Naive B cell (primary cell): ENCODE measurements around the gene TNRC6B. TPM values are rescaled to one million over a fixed set of nuclear protein-coding genes. Genes with fewer than 3 reads are reported as not detected.
"Not testable (repeated sequence)": the region's sequence is repeated elsewhere in the genome, so short reads cannot be mapped to it uniquely, and the experiment has no call there.

Experiments used
- ATAC-seq, 2 donors: fragments of 150-1000 bp; cut with Tn5 transposase; 2 replicates each; pipeline ENCODE4 v1.10.0; 2021; ENCODE audit warnings: low read depth in 2 of 2, mild to moderate bottlenecking in 2 of 2, moderate library complexity in 2 of 2
- DNase-seq: peaks from one replicate; pipeline ENCODE4 v3.0.0; 2022
- H3K27ac Mint-ChIP-seq, 6 donors: one replicate each; pipeline ENCODE4 v1.8.0; 2020 to 2022; ENCODE audit warnings: mild to moderate bottlenecking in 6 of 6, mixed read lengths in 6 of 6, moderate library complexity in 5 of 6, inconsistent platforms in 2 of 6
- H3K27me3 Mint-ChIP-seq, 3 donors: one replicate each; pipeline ENCODE4 v1.8.0; 2021 to 2022; ENCODE audit warnings: mixed read lengths in 3 of 3, mild to moderate bottlenecking in 1 of 3
- H3K36me3 Mint-ChIP-seq, 2 donors: one replicate each; pipeline ENCODE4 v1.8.0; 2020 to 2022; ENCODE audit warnings: mixed read lengths in 2 of 2, inconsistent platforms in 1 of 2, mild to moderate bottlenecking in 1 of 2
- H3K4me1 Mint-ChIP-seq, 3 donors: one replicate each; pipeline ENCODE4 v1.8.0; 2020 to 2022; ENCODE audit warnings: mixed read lengths in 3 of 3, inconsistent platforms in 1 of 3, mild to moderate bottlenecking in 1 of 3, moderate library complexity in 1 of 3
- H3K4me3 Mint-ChIP-seq, 8 donors: one replicate each; pipeline ENCODE4 v1.8.0; 2020 to 2022; ENCODE audit warnings: mild to moderate bottlenecking in 8 of 8, mixed read lengths in 8 of 8, moderate library complexity in 8 of 8, inconsistent platforms in 2 of 8
- H3K9me3 Mint-ChIP-seq, 7 donors: one replicate each; pipeline ENCODE4 v1.8.0; 2020 to 2022; ENCODE audit warnings: mixed read lengths in 7 of 7, mild to moderate bottlenecking in 5 of 7, inconsistent platforms in 2 of 7, moderate library complexity in 1 of 7
- polyA plus RNA-seq, 6 donors: library from polyadenylated mRNA; unstranded; fragments of 300-500 nt; fragmentation: Illumina TruSeq; gene quantifications; one replicate each; pipeline ENCODE4 v1.2.3, GENCODE V29; 2021; ENCODE audit warnings: low read depth in 6 of 6

The TNRC6B gene
- polyA plus RNA-seq, 6 donors from 2014 or later: 37.3 to 171 (median 109) TPM

GRCh38 chr22:40193429-40194421, 16.0 kb downstream of the TNRC6B start:
- Mint-ChIP-seq H3K4me3 (peak overlapping the region in 1 of 8 donors; percentile 3), H3K4me1 (peaks cover 49 to 82% (median 67%) of the 10 kb centered on the region in 3 donors), H3K9me3 (no peaks in the 10 kb centered on the region), H3K27ac (peak overlapping the region in 5 of 6 donors; percentile 38 to 91 (median 65)), H3K36me3 (peaks cover 7 to 16% of the 10 kb centered on the region in 2 donors), H3K27me3 (no peaks in the 10 kb centered on the region)
- no peak for DNase-seq
- no peak for ATAC-seq

GRCh38 chr22:40194656-40195055, 16.9 kb downstream of the TNRC6B start:
- H3K4me1 Mint-ChIP-seq: peaks cover 56 to 87% (median 76%) of the 10 kb centered on the region in 3 donors
- ATAC-seq: no peak
- H3K27me3 Mint-ChIP-seq: no peaks in the 10 kb centered on the region
- H3K4me3 Mint-ChIP-seq: no peak overlapping the region
- H3K36me3 Mint-ChIP-seq: peaks cover 14 to 16% of the 10 kb centered on the region in 2 donors
- H3K27ac Mint-ChIP-seq: peak overlapping the region in 5 of 6 donors; percentile 26 to 79 (median 39)
- DNase-seq: no peak
- H3K9me3 Mint-ChIP-seq: no peaks in the 10 kb centered on the region

GRCh38 chr22:40196628-40197360, 19.1 kb downstream of the TNRC6B start:
- Mint-ChIP-seq H3K27me3 (no peaks in the 10 kb centered on the region), H3K27ac (peak overlapping the region in 4 of 6 donors; percentile 33 to 83 (median 62)), H3K4me1 (peaks cover 49 to 90% (median 66%) of the 10 kb centered on the region in 3 donors), H3K9me3 (no peaks in the 10 kb centered on the region), H3K4me3 (no peak overlapping the region), H3K36me3 (peaks cover 6% of the 10 kb centered on the region in 2 donors)
- DNase-seq (no peak), ATAC-seq (no peak)

GRCh38 chr22:40197421-40197820, 19.7 kb downstream of the TNRC6B start:
- not testable (repeated sequence) for H3K9me3 Mint-ChIP-seq, DNase-seq, H3K27me3 Mint-ChIP-seq, H3K36me3 Mint-ChIP-seq, H3K4me3 Mint-ChIP-seq, ATAC-seq
- peaks cover 46 to 90% (median 63%) of the 10 kb centered on the region in 3 donors for H3K4me1 Mint-ChIP-seq
- peak overlapping the region in 3 of 6 donors; percentile 55 to 83 (median 68) for H3K27ac Mint-ChIP-seq

- DNase-seq (no peak), ATAC-seq (no peak)
- H3K9me3 Mint-ChIP-seq: no peaks in the 10 kb centered on the region
- H3K4me3 Mint-ChIP-seq: no peak overlapping the region
- peaks cover 2 to 6% of the 10 kb centered on the region in 2 donors for H3K36me3 Mint-ChIP-seq
- no peaks in the 10 kb centered on the region for H3K27me3 Mint-ChIP-seq
- peak overlapping the region in 3 of 6 donors; percentile 29 to 61 (median 49) for H3K27ac Mint-ChIP-seq
- H3K4me1 Mint-ChIP-seq: peaks cover 47 to 90% (median 63%) of the 10 kb centered on the region in 3 donors
Measured at GRCh38 chr22:40198733-40199132, 21.0 kb downstream of the TNRC6B start.

- no peak overlapping the region for H3K4me3 Mint-ChIP-seq
- no peaks in the 10 kb centered on the region for H3K27me3 Mint-ChIP-seq
- H3K9me3 Mint-ChIP-seq: no peaks in the 10 kb centered on the region
- DNase-seq: no peak
- peaks cover 47 to 90% (median 63%) of the 10 kb centered on the region in 3 donors for H3K4me1 Mint-ChIP-seq
- peak overlapping the region in 2 of 6 donors; percentile 49 to 54 for H3K27ac Mint-ChIP-seq
- no peak for ATAC-seq
- peaks cover 0 to 6% of the 10 kb centered on the region in 2 donors for H3K36me3 Mint-ChIP-seq
Measured at GRCh38 chr22:40199223-40199622, 21.5 kb downstream of the TNRC6B start.

- DNase-seq (no peak), ATAC-seq (no peak)
- H3K4me1 Mint-ChIP-seq: peaks cover 43 to 89% (median 63%) of the 10 kb centered on the region in 3 donors
- H3K9me3 Mint-ChIP-seq: no peaks in the 10 kb centered on the region
- H3K4me3 Mint-ChIP-seq: no peak overlapping the region
- H3K36me3 Mint-ChIP-seq: peaks cover 0 to 6% of the 10 kb centered on the region in 2 donors
- H3K27ac Mint-ChIP-seq: peak overlapping the region in 4 of 6 donors; percentile 49 to 88 (median 69)
- H3K27me3 Mint-ChIP-seq: no peaks in the 10 kb centered on the region
Measured at GRCh38 chr22:40199852-40200251, 22.1 kb downstream of the TNRC6B start.

GRCh38 chr22:40200795-40201530, 23.2 kb downstream of the TNRC6B start:
- no peaks in the 10 kb centered on the region for H3K9me3 Mint-ChIP-seq
- H3K27ac Mint-ChIP-seq: peak overlapping the region in 3 of 6 donors; percentile 38 to 84 (median 59)
- ATAC-seq: no peak
- H3K4me1 Mint-ChIP-seq: peaks cover 42 to 82% (median 56%) of the 10 kb centered on the region in 3 donors
- no peak for DNase-seq
- peaks cover 0 to 6% of the 10 kb centered on the region in 2 donors for H3K36me3 Mint-ChIP-seq
- no peaks in the 10 kb centered on the region for H3K27me3 Mint-ChIP-seq
- no peak overlapping the region for H3K4me3 Mint-ChIP-seq

GRCh38 chr22:40202225-40202944, 24.7 kb downstream of the TNRC6B start:
- Mint-ChIP-seq H3K27me3 (no peaks in the 10 kb centered on the region), H3K4me3 (peak overlapping the region in 6 of 8 donors; percentile 5 to 74 (median 42)), H3K9me3 (no peaks in the 10 kb centered on the region), H3K27ac (peak overlapping the region in 4 of 6 donors; percentile 11 to 91 (median 75)), H3K36me3 (peaks cover 0 to 6% of the 10 kb centered on the region in 2 donors), H3K4me1 (peaks cover 40 to 70% (median 53%) of the 10 kb centered on the region in 3 donors)
- DNase-seq: no peak
- no peak for ATAC-seq

GRCh38 chr22:40203572-40203971, 25.8 kb downstream of the TNRC6B start:
- peaks cover 44 to 67% (median 59%) of the 10 kb centered on the region in 3 donors for H3K4me1 Mint-ChIP-seq
- peak; percentile 99 for ATAC-seq
- no peaks in the 10 kb centered on the region for H3K9me3 Mint-ChIP-seq
- peak overlapping the region; percentile 75 to 96 (median 88) for H3K27ac Mint-ChIP-seq
- peak overlapping the region; percentile 13 to 74 (median 47) for H3K4me3 Mint-ChIP-seq
- peak; percentile 44 for DNase-seq
- H3K27me3 Mint-ChIP-seq: no peaks in the 10 kb centered on the region
- peaks cover 0 to 6% of the 10 kb centered on the region in 2 donors for H3K36me3 Mint-ChIP-seq

- Mint-ChIP-seq H3K36me3 (peaks cover 0 to 1% of the 10 kb centered on the region in 2 donors), H3K4me1 (peaks cover 37 to 63% (median 55%) of the 10 kb centered on the region in 3 donors), H3K4me3 (peak overlapping the region in 4 of 8 donors; percentile 35 to 61 (median 46)), H3K27me3 (no peaks in the 10 kb centered on the region), H3K9me3 (no peaks in the 10 kb centered on the region), H3K27ac (peak overlapping the region in 5 of 6 donors; percentile 84 to 96 (median 89))
- no peak for ATAC-seq
- no peak for DNase-seq
Measured at GRCh38 chr22:40204321-40205116, 26.8 kb downstream of the TNRC6B start.
